GM06990 (cell line): ENCODE measurements around the gene CSF1R.

Experiments used
- DNase-seq: peaks from one replicate; pipeline ENCODE4 v3.0.0-alpha.2; 2011; ENCODE audit not compliant: insufficient read length; ENCODE audit errors: extremely low read depth
- H3K27me3 ChIP-seq: replicated peaks from 2 replicates; pipeline ENCODE4 v1.6.0; 2011; ENCODE audit warnings: low read length; ENCODE audit not compliant: control insufficient read depth, insufficient read depth
- H3K36me3 ChIP-seq: 2 replicates; pipeline ENCODE4 v1.5.1; 2011; ENCODE audit warnings: low read length; ENCODE audit not compliant: control insufficient read depth, insufficient read depth
- H3K4me3 ChIP-seq: replicated peaks from 2 replicates; pipeline ENCODE4 v1.5.1; 2011; ENCODE audit warnings: low read depth, mild to moderate bottlenecking, control low read depth, low read length
- CTCF ChIP-seq: IDR thresholded peaks from 2 replicates; pipeline ENCODE4 v1.5.1; 2011; ENCODE audit warnings: low read length, control low read depth, mild to moderate bottlenecking, inconsistent platforms; ENCODE audit not compliant: insufficient read depth, poor library complexity, severe bottlenecking

Gene CSF1R

DNA sequence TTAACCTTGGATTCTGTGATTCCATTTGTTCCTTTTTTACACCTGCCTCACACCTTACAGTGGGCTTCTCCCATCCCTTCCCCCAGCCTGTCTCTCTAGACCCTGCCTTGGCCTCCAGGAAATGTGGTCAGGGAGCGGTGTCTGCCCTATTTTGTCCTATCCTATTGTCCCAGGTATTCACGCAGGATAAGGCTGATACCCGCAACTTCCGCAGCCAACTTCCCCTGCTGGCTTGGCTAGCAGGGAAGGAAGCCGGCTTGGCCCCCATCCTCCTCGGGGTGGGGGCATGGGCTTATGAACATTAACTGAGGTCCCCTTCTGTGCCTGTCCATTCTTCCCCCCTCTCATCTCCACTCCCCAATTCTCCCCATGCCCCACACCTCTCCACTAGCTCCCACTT lies 3.5 kb downstream of the CSF1R start:
- DNase-seq = no peak
- no peaks in the 10 kb centered on the region for H3K36me3 ChIP-seq
- H3K4me3 ChIP-seq = no peak overlapping the region
- TF ChIP-seq CTCF = no peak
- no peaks in the 10 kb centered on the region for H3K27me3 ChIP-seq

- H3K4me3 ChIP-seq = no peak overlapping the region
- no peak for DNase-seq
- H3K36me3 ChIP-seq = no peaks in the 10 kb centered on the region
- TF ChIP-seq CTCF = no peak
- H3K27me3 ChIP-seq = no peaks in the 10 kb centered on the region
These were observed 4.0 kb downstream of the CSF1R start for GRCh38 chr5:150082374-150082773.

GRCh38 chr5:150081541-150082283 lies 4.6 kb downstream of the CSF1R start:
- Histone ChIP-seq H3K4me3 (no peak overlapping the region), H3K36me3 (no peaks in the 10 kb centered on the region), H3K27me3 (no peaks in the 10 kb centered on the region; the same call in 1 of the 2 replicates)
- no peak for TF ChIP-seq CTCF
- peak; percentile 72 for DNase-seq

- no peak for DNase-seq
- H3K4me3 ChIP-seq = no peak overlapping the region
- H3K36me3 ChIP-seq = no peaks in the 10 kb centered on the region
- no peaks in the 10 kb centered on the region; the same call in 1 of the 2 replicates for H3K27me3 ChIP-seq
- TF ChIP-seq CTCF = no peak
These were observed 5.5 kb downstream of the CSF1R start for GRCh38 chr5:150080696-150081435.

DNA sequence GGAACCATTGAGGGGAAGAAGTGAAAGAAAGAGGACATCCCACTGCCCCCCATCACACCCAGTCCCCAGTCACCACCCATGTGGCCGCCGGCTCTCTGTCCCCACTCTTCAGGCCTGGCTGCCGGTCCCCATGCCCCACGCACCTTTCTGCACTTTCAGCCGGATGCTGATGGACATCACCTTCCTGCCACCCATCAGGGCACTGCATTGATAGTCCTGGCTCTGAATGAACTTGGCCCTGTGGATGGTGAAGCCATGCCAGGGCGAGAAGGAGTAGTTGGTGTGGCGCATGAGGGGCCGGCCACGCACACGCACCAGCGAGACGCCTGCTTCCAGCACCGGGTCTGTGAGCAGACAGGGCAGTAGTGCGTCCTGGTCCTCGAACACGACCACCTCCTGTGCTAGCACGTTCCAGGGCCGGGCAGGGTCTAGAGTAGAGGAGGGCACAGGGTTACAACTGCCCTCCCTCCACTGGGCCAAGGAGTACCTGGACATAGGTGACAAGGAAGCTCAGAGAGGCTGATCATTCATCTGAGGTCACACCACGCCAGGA lies 6.4 kb downstream of the CSF1R start:
- no peak for TF ChIP-seq CTCF

More for the DNA sequence above, 6.4 kb downstream of the CSF1R start:
- DNase-seq = no peak
- no peaks in the 10 kb centered on the region; the same call in 1 of the 2 replicates for H3K27me3 ChIP-seq
- H3K36me3 ChIP-seq = no peaks in the 10 kb centered on the region
- no peak overlapping the region for H3K4me3 ChIP-seq
